Subcutaneous adipose tissue (tissue), 4 donors: ENCODE measurements around the gene SLC10A1. TPM values are rescaled to one million over a fixed set of nuclear protein-coding genes. Genes with fewer than 3 reads are reported as not detected.

Experiments used
- CTCF ChIP-seq: fragments of 450-650 bp; IDR thresholded peaks from one replicate; pipeline ENCODE4 v1.5.1; 2016; ENCODE audit warnings: low read depth, mild to moderate bottlenecking, control low read depth, antibody characterized with exemption, moderate library complexity
- total RNA-seq, 4 donors: library from RNA; depleted of rRNA; stranded (reverse); fragments of >200 nt; gene quantifications; one replicate each; pipeline ENCODE4 v1.1.0, GENCODE V29; 2016

Gene SLC10A1
- total RNA-seq, 4 donors from 2014 or later, result not detected

- no peak for TF ChIP-seq CTCF
Measured at GRCh38 chr14:69769623-69770022, 27.4 kb downstream of the SLC10A1 start.

- no peak for TF ChIP-seq CTCF
Measured at GRCh38 chr14:69768873-69769272, 28.2 kb downstream of the SLC10A1 start.

- TF ChIP-seq CTCF, result no peak
Measured at GRCh38 chr14:69767369-69767999, 29.6 kb downstream of the SLC10A1 start.

- no peak for TF ChIP-seq CTCF
Measured at GRCh38 chr14:69766984-69767368, 30.1 kb downstream of the SLC10A1 start, which contains the start of gene SRSF5. TSS of gene SRSF5 (plus strand) at chr14:69767142. CDS start at chr14:69768157, 1,015 bp downstream.

GRCh38 chr14:69763761-69764510 lies 33.1 kb downstream of the SLC10A1 start:
- no peak for TF ChIP-seq CTCF

- TF ChIP-seq CTCF, result no peak
Measured at GRCh38 chr14:69760810-69761209, 36.2 kb downstream of the SLC10A1 start.

GRCh38 chr14:69756298-69756697 lies 40.7 kb downstream of the SLC10A1 start:
- no peak for TF ChIP-seq CTCF
